GM18505 (cell line): ENCODE measurements around the gene ERVMER34-1.
A peak's percentile ranks its signal among the peaks of the same experiment; 100 is the strongest.

Source experiments
- ATAC-seq: cut with Tn5 transposase; IDR thresholded peaks from one replicate; pipeline ENCODE4 v1.9.1; 2021; ENCODE audit not compliant: unreplicated experiment
- POLR2A ChIP-seq: IDR thresholded peaks from 4 replicates; pipeline ENCODE4 v1.6.1; 2011; ENCODE audit warnings: borderline replicate concordance; ENCODE audit not compliant: insufficient read depth, insufficient read length; ENCODE audit errors: extremely low read depth

Gene ERVMER34-1

GRCh38 chr4:52748432-52748831 lies 2.8 kb downstream of the ERVMER34-1 start:
- ATAC-seq = no peak
- TF ChIP-seq POLR2A = no peak

- no peak for ATAC-seq
- no peak for TF ChIP-seq POLR2A
These were observed 6.6 kb downstream of the ERVMER34-1 start for GRCh38 chr4:52744588-52744987.

- TF ChIP-seq POLR2A = no peak
- no peak for ATAC-seq
These were observed 7.7 kb downstream of the ERVMER34-1 start for GRCh38 chr4:52743444-52744019.

- TF ChIP-seq POLR2A = no peak
- no peak for ATAC-seq
These were observed 21.6 kb downstream of the ERVMER34-1 start for GRCh38 chr4:52729586-52729985.

GRCh38 chr4:52728691-52729240 lies 22.5 kb downstream of the ERVMER34-1 start:
- no peak for TF ChIP-seq POLR2A
- ATAC-seq = no peak

- ATAC-seq = no peak
- TF ChIP-seq POLR2A = no peak
These were observed 24.2 kb downstream of the ERVMER34-1 start for GRCh38 chr4:52726826-52727580.

GRCh38 chr4:52721968-52722815 lies 29.0 kb downstream of the ERVMER34-1 start:
- TF ChIP-seq POLR2A = peak; percentile 96
- ATAC-seq = peak; percentile 92

- no peak for ATAC-seq
- peak; percentile 46 for TF ChIP-seq POLR2A
These were observed 33.1 kb downstream of the ERVMER34-1 start for GRCh38 chr4:52718123-52718522.

GRCh38 chr4:52716364-52717151 lies 34.7 kb downstream of the ERVMER34-1 start:
- no peak for ATAC-seq
- TF ChIP-seq POLR2A = peak; percentile 7

GRCh38 chr4:52715914-52716313 lies 35.3 kb downstream of the ERVMER34-1 start:
- TF ChIP-seq POLR2A = no peak
- ATAC-seq = no peak

- no peak for ATAC-seq
- peak; percentile 16 for TF ChIP-seq POLR2A
These were observed 35.8 kb downstream of the ERVMER34-1 start for GRCh38 chr4:52715255-52715897.

GRCh38 chr4:52714597-52715254 lies 36.5 kb downstream of the ERVMER34-1 start:
- no peak for ATAC-seq
- TF ChIP-seq POLR2A = peak; percentile 21
